H1 (cell line): Measurements from ENCODE around the gene TCF20.

Experiments
- BRCA1 ChIP-seq: IDR thresholded peaks from 2 replicates; pipeline ENCODE4 v1.6.1; 2012; ENCODE audit warnings: low read depth, low read length, improper control_type of control experiment
- CEBPB ChIP-seq: IDR thresholded peaks from 2 replicates; pipeline ENCODE4 v1.6.1; 2012; ENCODE audit warnings: low read depth, low read length
- GTF2F1 ChIP-seq: IDR thresholded peaks from 2 replicates; pipeline ENCODE4 v1.6.1; 2012; ENCODE audit warnings: low read depth, low read length, improper control_type of control experiment, borderline replicate concordance
- POU5F1 ChIP-seq: IDR thresholded peaks from 2 replicates; pipeline ENCODE4 v1.6.1; 2011; ENCODE audit warnings: low read depth, mild to moderate bottlenecking, low read length, moderate library complexity
- TF ChIP-seq, protein P1 (sequence below), 3 experiments: IDR thresholded peaks; 1 replicate in 2 of 3; 2 replicates in 1 of 3; pipeline versions ENCODE4 v1.5.1 to v1.6.1; 2011; ENCODE audit warnings: low read length in 3 of 3, mild to moderate bottlenecking in 3 of 3, inconsistent platforms in 2 of 3, low read depth in 1 of 3, moderate library complexity in 1 of 3; ENCODE audit not compliant: insufficient read depth in 1 of 3; ENCODE audit errors: control extremely low read depth in 1 of 3

DNA sequence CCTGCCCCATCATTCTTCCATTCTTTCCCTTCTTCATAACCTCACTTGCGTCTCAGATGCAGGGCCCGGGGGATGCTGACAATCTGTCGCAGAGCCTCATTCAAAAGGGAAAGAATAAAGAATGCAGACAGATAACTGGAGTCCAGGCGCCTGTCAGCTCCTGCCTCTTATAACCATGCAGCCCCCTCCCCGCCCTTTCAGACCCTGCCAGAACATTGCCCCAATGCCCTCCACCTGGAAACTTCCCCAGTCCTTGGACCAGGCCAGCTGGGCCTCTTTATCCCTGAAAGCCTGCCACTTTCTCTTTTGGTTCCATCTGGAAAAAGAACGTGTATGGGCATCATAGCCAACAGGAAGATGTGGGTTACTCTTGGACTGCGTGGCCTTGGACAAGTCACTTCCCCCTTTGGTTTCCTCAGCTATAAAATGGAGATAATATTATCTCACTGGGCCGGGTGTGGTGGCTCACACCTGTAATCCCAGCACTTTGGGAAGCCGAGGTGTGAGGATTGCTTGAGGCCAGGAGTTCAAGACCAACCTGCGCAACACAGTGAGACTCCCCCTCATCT, 2.1 kb upstream of the TCF20 start:
- no peak for TF ChIP-seq GTF2F1
- TF ChIP-seq POU5F1, result no peak
- TF ChIP-seq BRCA1, result no peak
- TF ChIP-seq, protein P1, sequence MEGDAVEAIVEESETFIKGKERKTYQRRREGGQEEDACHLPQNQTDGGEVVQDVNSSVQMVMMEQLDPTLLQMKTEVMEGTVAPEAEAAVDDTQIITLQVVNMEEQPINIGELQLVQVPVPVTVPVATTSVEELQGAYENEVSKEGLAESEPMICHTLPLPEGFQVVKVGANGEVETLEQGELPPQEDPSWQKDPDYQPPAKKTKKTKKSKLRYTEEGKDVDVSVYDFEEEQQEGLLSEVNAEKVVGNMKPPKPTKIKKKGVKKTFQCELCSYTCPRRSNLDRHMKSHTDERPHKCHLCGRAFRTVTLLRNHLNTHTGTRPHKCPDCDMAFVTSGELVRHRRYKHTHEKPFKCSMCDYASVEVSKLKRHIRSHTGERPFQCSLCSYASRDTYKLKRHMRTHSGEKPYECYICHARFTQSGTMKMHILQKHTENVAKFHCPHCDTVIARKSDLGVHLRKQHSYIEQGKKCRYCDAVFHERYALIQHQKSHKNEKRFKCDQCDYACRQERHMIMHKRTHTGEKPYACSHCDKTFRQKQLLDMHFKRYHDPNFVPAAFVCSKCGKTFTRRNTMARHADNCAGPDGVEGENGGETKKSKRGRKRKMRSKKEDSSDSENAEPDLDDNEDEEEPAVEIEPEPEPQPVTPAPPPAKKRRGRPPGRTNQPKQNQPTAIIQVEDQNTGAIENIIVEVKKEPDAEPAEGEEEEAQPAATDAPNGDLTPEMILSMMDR (IDR thresholded peaks at IDR 0.05; ENCODE audit: control extremely low read depth in 1 of 3, insufficient read depth in 1 of 3, low read depth in 1 of 3, low read length in 3 of 3), result no peak
- no peak for TF ChIP-seq CEBPB
